Caco-2 (cell line): ENCODE results near the gene MYH7B. TPM values are rescaled to one million over a fixed set of nuclear protein-coding genes. Genes with fewer than 3 reads are reported as not detected.

Experiments used
- BruUV-seq: library from RNA; stranded (reverse); fragments of 400-500 nt; replicated peaks from 2 replicates; lab custom pipeline; 2021; lab: Mats Ljungman, UMichigan
- CTCF ChIA-PET: fragments of 300-600 bp; sonication (Branson Sonifier 250); formaldehyde crosslinking; loops from one replicate; lab custom pipeline; 2022; ENCODE audit warnings: antibody characterized with exemption; lab: Charles Lee
- POLR2A ChIA-PET: fragments of 300-600 bp; sonication (Branson Sonifier 250); formaldehyde crosslinking; loops from one replicate; lab custom pipeline; 2022; ENCODE audit warnings: antibody characterized with exemption; lab: Charles Lee
- DNase-seq, 2 experiments: peaks; one replicate each; pipeline versions ENCODE4 v3.0.0 to v3.0.0-alpha.2; 2020 to 2022
- H3K27me3 ChIP-seq: replicated peaks from 2 replicates; pipeline ENCODE4 v1.6.0; 2011; ENCODE audit warnings: low read length; ENCODE audit not compliant: control insufficient read depth, insufficient read depth
- H3K36me3 ChIP-seq: 2 replicates; pipeline ENCODE4 v1.5.1; 2011; ENCODE audit warnings: low read length; ENCODE audit not compliant: control insufficient read depth, insufficient read depth
- H3K4me1 ChIP-seq: fragments of 250-450 bp; sonication (Bioruptor Pico); 2 replicates; pipeline ENCODE4 v1.5.1; 2020; ENCODE audit warnings: mild to moderate bottlenecking
- H3K4me3 ChIP-seq: 2 replicates; pipeline ENCODE4 v1.5.1; 2011; ENCODE audit warnings: low read depth, mild to moderate bottlenecking, control low read depth, low read length
- H3K9me3 ChIP-seq: fragments of 250-450 bp; sonication (Bioruptor Pico); 2 replicates; pipeline ENCODE4 v1.5.1; 2020; ENCODE audit warnings: mild to moderate bottlenecking, moderate library complexity
- H3K27ac Mint-ChIP-seq: one replicate; pipeline ENCODE4 v1.8.0; 2022; ENCODE audit warnings: mixed read lengths; ENCODE audit not compliant: unreplicated experiment
- H3K27me3 Mint-ChIP-seq: one replicate; pipeline ENCODE4 v1.8.0; 2022; ENCODE audit warnings: mixed read lengths; ENCODE audit not compliant: insufficient read depth, unreplicated experiment
- H3K36me3 Mint-ChIP-seq: one replicate; pipeline ENCODE4 v1.8.0; 2022; ENCODE audit warnings: mild to moderate bottlenecking, mixed read lengths; ENCODE audit not compliant: insufficient read depth, unreplicated experiment
- H3K4me1 Mint-ChIP-seq: one replicate; pipeline ENCODE4 v1.8.0; 2022; ENCODE audit warnings: low read depth, mixed read lengths; ENCODE audit not compliant: unreplicated experiment
- H3K4me3 Mint-ChIP-seq: one replicate; pipeline ENCODE4 v1.8.0; 2022; ENCODE audit warnings: mild to moderate bottlenecking, moderate library complexity, mixed read lengths; ENCODE audit not compliant: unreplicated experiment
- H3K9me3 Mint-ChIP-seq: one replicate; pipeline ENCODE4 v1.8.0; 2022; ENCODE audit warnings: mixed read lengths; ENCODE audit not compliant: unreplicated experiment
- intact Hi-C: fragments of 100-400 bp; cut with micrococcal nuclease; formaldehyde crosslinking; loops from one replicate; pipeline ENCODE4 v1.10.0; 2022; ENCODE audit not compliant: unreplicated experiment
- total RNA-seq: library from RNA; stranded (reverse); gene quantifications from 2 replicates; pipeline ENCODE4 v1.2.3, GENCODE V29; 2022
- TF ChIP-seq, protein P1 (sequence below), 2 experiments: fragments of 200-600 bp in 1 of 2; IDR thresholded peaks; 1 replicate in 1 of 2; 2 replicates in 1 of 2; pipeline versions ENCODE4 v1.5.1 to v1.8.0; 2011 to 2022; ENCODE audit warnings: antibody characterized with exemption in 1 of 2, control low read depth in 1 of 2, inconsistent platforms in 1 of 2, low read depth in 1 of 2, low read length in 1 of 2, mild to moderate bottlenecking in 1 of 2, moderate library complexity in 1 of 2; ENCODE audit not compliant: insufficient read depth in 1 of 2, severe bottlenecking in 1 of 2, unreplicated experiment in 1 of 2

MYH7B gene
- total RNA-seq, 1 experiment from 2014 or later = 2.5 TPM

GRCh38 chr20:34926581-34926980 lies 29.1 kb upstream of the MYH7B start:
- no peak overlapping the region for H3K27ac Mint-ChIP-seq
- peaks cover 11% of the 10 kb centered on the region for H3K36me3 Mint-ChIP-seq
- H3K27me3 Mint-ChIP-seq = no peaks in the 10 kb centered on the region
- H3K9me3 Mint-ChIP-seq = no peaks in the 10 kb centered on the region
- Histone ChIP-seq H3K27me3 (no peaks in the 10 kb centered on the region), H3K9me3 (no peaks in the 10 kb centered on the region; the same call in 1 of the 2 replicates), H3K36me3 (peaks cover 5% of the 10 kb centered on the region; the same call in 1 of the 2 replicates), H3K4me1 (no peaks in the 10 kb centered on the region; the same call in 1 of the 2 replicates), H3K4me3 (no peak overlapping the region)
- no peak overlapping the region for H3K4me3 Mint-ChIP-seq
- DNase-seq = no peak
- BruUV-seq = no TSS peak
- no peaks in the 10 kb centered on the region for H3K4me1 Mint-ChIP-seq
- TF ChIP-seq, protein P1, sequence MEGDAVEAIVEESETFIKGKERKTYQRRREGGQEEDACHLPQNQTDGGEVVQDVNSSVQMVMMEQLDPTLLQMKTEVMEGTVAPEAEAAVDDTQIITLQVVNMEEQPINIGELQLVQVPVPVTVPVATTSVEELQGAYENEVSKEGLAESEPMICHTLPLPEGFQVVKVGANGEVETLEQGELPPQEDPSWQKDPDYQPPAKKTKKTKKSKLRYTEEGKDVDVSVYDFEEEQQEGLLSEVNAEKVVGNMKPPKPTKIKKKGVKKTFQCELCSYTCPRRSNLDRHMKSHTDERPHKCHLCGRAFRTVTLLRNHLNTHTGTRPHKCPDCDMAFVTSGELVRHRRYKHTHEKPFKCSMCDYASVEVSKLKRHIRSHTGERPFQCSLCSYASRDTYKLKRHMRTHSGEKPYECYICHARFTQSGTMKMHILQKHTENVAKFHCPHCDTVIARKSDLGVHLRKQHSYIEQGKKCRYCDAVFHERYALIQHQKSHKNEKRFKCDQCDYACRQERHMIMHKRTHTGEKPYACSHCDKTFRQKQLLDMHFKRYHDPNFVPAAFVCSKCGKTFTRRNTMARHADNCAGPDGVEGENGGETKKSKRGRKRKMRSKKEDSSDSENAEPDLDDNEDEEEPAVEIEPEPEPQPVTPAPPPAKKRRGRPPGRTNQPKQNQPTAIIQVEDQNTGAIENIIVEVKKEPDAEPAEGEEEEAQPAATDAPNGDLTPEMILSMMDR (IDR thresholded peaks at IDR 0.05; ENCODE audit: insufficient read depth in 1 of 2, low read depth in 1 of 2, low read length in 1 of 2, severe bottlenecking in 1 of 2, unreplicated experiment in 1 of 2) = no peak
- CTCF ChIA-PET = no interaction called here
- intact Hi-C loops = no loop called here
- POLR2A ChIA-PET = no interaction called here

DNA sequence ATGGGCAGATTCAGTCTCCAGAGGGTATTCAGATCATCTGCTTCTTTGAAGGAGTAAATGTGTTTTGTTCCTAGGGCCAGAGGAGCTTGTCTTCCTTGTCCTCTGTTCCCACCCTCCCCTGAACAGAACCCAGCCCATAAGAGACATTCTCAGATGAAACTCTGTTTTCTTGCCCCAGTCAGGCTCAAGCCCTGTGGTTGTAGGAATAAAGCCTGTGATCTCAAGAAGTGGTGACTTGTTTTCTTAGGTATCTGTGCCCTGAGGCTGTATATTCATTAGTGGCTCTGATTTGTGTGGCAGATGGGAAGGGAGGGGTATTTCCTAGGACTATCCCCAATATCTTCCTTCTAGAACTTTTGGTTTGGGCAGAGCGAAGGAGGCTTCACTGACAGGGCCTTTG lies 27.9 kb upstream of the MYH7B start:
- Mint-ChIP-seq H3K4me1 (no peaks in the 10 kb centered on the region), H3K27me3 (no peaks in the 10 kb centered on the region), H3K27ac (no peak overlapping the region), H3K36me3 (peaks cover 11% of the 10 kb centered on the region), H3K9me3 (no peaks in the 10 kb centered on the region), H3K4me3 (no peak overlapping the region)
- Histone ChIP-seq H3K27me3 (no peaks in the 10 kb centered on the region), H3K4me1 (no peaks in the 10 kb centered on the region; the same call in 1 of the 2 replicates), H3K9me3 (no peaks in the 10 kb centered on the region), H3K4me3 (no peak overlapping the region), H3K36me3 (peaks cover 5% of the 10 kb centered on the region; the same call in 1 of the 2 replicates)
- intact Hi-C loops = no loop called here
- TF ChIP-seq, protein P1 (IDR thresholded peaks at IDR 0.05; ENCODE audit: insufficient read depth in 1 of 2, low read depth in 1 of 2, low read length in 1 of 2, severe bottlenecking in 1 of 2, unreplicated experiment in 1 of 2) = no peak
- no TSS peak for BruUV-seq
- ChIA-PET CTCF (interaction anchor here (0.9 kb wide), 1 partner anchor 52 kb away, joined by 3 read pairs; the partner anchor contains the start of gene ACSS2), POLR2A (no interaction called here)
- no peak for DNase-seq

GRCh38 chr20:34928411-34928810 lies 27.3 kb upstream of the MYH7B start:
- peaks cover 5% of the 10 kb centered on the region; the same call in 1 of the 2 replicates for H3K36me3 ChIP-seq
- DNase-seq = no peak
- Mint-ChIP-seq H3K27ac (no peak overlapping the region), H3K27me3 (no peaks in the 10 kb centered on the region), H3K9me3 (no peaks in the 10 kb centered on the region), H3K4me1 (no peaks in the 10 kb centered on the region), H3K4me3 (no peak overlapping the region), H3K36me3 (peaks cover 14% of the 10 kb centered on the region)
- intact Hi-C loops = no loop called here
- ChIA-PET CTCF (no interaction called here), POLR2A (no interaction called here)
- no peaks in the 10 kb centered on the region for H3K9me3 ChIP-seq
- no TSS peak for BruUV-seq
- H3K4me1 ChIP-seq = no peaks in the 10 kb centered on the region
- no peak overlapping the region for H3K4me3 ChIP-seq
- TF ChIP-seq, protein P1 (IDR thresholded peaks at IDR 0.05; ENCODE audit: insufficient read depth in 1 of 2, low read depth in 1 of 2, low read length in 1 of 2, severe bottlenecking in 1 of 2, unreplicated experiment in 1 of 2) = no peak
- no peaks in the 10 kb centered on the region for H3K27me3 ChIP-seq
